Glomerular visceral epithelial cell (primary cell): ENCODE results near the gene SLC35B4.

Experiments
- DNase-seq: peaks from one replicate; pipeline ENCODE4 v3.0.0-alpha.2; 2016; ENCODE audit errors: extremely low spot score

Gene SLC35B4

DNA sequence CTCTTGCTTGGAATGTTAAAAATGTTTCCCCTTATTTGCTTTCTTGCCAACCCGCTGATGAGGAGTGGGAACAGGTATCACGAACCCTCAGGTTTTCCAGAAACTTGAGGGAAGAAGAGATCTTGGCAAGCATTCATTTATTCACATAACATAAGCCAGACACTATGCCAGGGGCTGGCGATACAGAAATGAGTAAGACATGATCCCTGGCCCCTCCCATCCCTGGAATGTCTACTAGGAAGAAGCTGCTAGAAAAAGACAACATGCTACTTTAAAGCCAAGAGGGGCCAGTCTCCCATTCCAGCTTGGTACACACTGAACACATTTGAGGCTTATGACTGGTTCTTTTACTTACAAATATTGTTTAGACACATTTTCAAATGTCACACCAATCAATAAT is 26.4 kb downstream of the SLC35B4 start:
- DNase-seq, result peak; percentile 2

DNA sequence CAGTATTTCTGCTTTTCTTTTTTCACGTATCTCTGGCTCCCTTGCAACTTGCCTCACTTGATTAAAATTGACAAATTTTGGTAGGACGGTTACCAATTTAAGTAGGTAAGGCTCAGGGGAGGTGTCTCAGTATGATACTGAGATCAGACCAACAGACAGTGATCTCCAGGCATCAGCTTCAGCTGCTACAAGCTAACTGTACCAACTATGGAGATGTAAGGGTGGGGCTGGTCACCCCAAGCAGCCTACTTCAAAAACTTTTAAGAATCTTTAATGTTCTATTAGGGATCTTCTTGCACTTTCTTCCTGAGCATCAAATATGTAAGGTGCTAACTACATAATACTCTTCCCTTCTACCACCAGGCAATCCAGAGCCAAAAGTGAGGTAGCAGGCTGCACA is 26.9 kb downstream of the SLC35B4 start:
- DNase-seq, result no peak

DNA sequence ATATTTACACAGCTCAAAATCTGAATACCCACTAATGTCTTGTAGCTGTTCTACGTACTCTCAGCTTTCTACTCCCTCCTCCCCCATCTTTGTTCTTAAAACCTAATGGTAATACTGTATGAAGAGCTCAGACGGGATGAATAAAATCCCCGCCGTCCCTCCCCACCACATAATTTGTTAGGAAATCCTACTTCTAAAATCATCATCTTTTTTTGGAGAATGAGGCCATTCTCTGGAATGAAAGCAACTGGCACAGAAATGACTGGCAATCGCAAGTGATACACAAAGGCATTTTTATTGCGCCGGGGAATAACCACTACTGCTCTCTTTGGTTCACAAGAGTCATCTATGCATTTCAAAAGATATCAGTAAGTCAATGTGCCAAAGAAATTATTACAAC is 27.3 kb downstream of the SLC35B4 start:
- no peak for DNase-seq

DNA sequence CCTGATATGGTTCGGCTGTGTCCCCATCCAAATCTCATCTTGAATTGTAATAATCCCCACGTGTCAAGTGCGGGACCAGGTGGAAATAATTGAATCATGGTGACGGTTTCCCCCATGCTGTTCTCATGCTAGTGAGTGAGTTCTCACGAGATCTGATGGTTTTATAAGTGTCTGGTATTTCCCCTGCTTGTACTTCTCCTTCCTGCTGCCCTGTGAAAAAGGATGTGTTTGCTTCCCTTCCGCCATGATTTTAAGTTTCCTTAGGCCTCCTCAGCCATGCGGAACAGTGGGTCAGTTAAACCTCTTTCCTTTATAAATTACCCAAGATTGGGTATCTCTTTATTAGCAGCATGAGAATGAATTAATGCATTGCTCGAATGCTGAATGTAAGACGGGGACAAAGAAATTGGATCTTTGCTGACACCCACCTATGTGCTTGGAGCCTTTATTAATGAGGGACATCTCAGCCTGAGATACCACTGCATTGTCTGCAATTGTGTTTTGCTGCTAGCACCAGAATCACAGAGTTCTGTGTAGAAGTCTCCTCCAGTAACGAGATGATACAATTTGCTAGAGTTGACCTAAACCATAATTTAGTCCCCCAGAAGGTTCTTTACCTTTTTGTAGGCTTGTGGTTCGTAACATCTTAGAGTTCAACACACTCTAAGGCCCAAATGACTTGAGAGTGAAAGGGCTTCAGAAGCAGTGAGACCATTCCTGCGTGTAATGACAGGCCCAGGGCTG is 28.6 kb downstream of the SLC35B4 start:
- DNase-seq, result no peak

DNA sequence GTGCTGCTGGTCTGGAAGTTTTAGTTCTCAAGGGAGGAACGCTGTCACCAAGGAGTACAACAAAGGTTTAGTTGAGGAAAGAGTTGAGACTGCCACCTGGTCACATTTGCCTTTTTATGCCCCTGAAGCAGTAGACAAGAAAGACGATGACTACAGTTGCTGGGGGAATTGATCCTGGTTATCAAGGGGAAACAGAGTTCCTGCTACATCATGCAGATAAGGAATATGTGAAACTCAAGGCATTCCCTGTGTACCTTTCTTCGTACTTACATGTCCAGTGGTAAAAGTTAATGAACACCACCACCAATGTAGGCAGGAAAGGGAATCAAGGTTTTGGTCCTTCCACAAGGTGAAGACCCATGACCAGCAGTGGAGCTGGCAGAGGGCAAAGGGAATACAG is 31.8 kb downstream of the SLC35B4 start:
- no peak for DNase-seq

DNA sequence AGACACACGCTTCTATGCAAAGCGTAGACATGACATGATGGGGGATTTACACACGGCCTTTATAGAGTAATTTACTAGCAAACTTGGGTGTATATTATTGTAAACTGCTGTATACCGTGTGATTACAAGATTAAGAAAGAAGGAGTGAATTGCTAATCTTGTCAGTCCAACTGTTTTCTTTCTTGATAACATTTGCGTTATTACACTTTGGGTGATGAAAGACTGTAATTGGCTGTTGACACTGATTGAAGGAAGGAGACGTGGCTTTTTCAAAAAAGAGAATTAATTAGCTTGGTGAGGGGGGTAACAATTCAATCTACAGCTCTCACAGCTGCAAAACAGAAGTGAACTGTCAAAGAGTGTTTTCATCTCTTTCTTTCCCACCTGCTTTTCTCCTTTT is 32.7 kb downstream of the SLC35B4 start:
- DNase-seq, result no peak

DNA sequence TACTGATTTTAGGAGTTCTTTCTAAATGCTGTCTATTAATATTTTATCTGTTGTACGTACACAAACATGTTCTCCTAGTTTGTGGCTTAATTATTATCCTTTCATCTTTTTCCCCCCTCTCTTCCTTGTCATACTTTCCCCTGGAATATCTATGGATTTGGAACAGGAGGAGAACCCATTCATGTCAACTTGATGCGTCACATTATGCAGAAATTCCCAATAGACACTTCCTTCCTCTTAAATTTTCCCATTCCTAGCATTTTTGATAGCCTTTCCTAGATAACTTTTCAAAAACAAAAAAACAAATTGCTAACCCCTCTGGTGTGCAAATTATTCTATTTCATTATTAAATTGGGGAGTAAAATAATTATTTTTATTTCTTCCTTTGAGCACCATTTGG is 36.2 kb downstream of the SLC35B4 start:
- DNase-seq, result no peak

DNA sequence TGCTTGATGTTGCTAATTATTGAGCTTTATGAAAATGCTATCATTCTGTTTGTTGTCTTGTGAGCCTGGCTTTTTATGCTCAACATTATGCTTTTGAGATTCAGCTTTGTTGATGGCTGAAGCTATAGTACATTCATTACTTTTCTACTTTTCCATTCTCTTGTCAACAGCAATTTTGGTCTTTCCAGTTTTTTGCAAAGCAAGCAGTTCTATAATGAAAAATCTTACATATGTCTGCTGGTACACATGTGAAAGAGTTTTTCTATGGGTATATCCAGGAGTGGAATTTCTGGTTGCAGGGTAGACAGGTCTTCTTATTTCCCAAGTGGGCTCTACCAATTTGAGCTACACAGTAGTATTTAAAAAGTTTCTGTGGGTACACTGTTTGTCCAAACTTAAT is 36.8 kb downstream of the SLC35B4 start:
- DNase-seq, result no peak

DNA sequence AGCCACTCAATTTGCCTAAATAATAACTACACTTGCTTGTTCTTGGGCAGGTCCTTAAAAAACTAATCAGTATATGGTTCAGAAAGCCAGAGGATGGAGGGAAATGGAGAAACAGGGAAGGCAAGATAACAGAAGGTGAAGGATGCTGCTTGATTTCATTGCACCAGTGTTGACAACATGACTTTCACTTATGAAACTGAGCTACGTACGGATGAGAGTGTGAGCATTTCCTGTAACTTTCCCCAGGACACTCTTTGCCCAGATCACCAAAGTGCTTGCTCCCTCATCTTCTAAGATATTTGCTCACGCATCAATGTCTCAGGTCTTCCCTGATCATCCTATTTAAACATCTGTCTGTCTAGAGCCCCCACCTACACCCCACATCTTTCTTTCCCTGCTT is 37.4 kb downstream of the SLC35B4 start:
- DNase-seq, result no peak

DNA sequence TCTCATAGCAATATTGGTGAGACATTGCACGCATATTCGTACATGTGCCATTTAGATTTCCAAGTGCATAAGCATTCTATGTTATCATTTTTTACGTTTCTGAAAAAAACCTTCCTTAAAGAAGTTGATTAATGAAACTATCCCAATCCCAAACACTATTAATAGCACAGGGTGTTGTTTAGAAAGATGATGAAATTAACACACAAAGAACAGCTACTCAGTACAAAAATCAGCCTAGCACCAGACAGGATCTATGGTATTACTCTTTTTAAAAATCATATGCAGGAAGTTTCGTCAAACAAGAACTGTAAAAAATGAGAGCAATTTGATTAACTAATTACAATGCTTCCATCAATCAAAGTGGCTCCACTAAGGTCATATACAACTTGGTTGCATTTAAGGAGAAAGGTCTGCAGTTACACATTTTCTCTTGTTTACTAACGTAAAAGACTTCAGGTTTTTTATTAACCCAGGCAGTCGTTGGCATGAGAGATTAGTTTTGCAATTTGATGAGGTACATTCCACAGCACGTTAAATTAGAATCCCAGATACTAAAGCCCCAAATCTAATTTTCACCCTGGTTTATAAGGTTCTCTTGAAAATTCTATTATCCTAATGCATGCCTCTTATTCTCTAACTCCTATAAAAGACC is 38.1 kb downstream of the SLC35B4 start:
- no peak for DNase-seq

DNA sequence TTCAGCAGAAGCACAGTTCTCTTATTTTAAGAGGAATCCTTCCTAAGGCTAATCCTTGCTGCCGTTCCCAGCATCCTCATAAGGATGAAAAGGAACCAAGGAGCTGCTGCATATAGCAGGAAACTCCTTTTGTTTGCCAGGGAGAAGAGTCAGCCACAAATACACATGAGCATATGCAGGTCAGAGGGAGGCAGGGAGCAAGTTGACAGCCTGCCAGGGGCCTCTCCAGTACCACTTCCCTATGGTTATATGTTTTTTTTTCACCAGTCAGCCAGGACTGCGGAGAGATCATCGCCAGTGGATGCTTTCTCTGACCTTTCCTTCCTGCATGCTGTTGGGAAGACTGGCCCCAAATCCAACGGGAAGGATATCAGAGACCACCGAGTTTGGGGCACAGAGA is 39.8 kb downstream of the SLC35B4 start:
- DNase-seq, result no peak

DNA sequence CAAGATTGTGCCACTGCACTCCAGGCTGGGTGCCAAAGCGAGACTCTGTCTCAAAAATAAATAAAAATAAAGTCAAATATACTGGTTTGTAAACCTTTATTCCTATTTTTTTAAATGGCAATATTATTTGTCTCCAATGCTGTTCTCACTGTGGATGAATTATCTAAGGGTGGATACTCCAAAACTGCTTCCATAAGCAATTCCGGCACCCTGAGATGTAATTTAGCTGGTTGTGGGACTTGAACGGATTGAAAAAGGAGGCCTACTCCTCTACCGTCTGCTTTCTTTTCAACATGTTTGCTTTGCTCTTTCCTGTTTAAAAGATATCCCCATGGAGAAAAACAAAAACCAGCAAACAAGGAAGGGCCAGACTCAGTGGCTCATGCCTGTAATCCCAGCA is 54.4 kb downstream of the SLC35B4 start:
- no peak for DNase-seq

DNA sequence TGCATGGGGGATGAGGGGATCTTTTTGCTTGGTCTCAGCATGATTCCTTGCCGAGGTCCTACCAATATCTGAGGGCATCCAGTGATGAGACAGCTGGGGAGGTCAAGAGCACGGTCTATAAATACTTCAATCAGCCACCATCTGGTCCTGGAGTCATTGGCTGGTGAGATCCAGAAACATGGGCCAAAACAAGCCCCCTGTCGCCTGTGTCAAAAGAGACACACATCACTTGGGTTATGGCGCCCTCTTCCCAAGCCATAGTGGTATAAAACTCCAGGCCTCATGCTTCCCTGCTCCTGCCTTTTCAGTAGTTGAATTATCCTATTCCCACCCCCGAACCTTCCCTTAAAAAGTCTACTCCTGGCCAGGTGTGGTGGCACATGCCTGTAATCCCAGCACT is 60.9 kb downstream of the SLC35B4 start:
- no peak for DNase-seq

DNA sequence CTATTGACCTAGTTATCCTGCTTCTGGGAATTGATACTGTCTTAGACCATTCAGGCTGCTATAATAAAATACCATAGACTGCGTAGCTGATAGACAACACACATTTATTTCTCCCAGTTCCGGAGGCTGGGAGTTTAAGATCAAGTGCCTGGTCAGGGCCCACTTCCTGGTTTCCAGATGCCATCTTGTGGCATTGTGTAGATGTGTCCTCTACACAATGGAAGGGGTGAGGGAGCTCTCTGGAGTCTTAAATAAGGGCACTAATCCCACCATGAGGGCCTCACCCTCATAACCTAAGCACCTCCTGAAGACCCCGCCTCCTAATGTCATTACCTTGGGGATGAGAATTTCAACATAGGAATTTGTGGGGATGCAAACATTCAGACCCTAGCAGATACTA is 62.4 kb downstream of the SLC35B4 start:
- peak; percentile 1 for DNase-seq

DNA sequence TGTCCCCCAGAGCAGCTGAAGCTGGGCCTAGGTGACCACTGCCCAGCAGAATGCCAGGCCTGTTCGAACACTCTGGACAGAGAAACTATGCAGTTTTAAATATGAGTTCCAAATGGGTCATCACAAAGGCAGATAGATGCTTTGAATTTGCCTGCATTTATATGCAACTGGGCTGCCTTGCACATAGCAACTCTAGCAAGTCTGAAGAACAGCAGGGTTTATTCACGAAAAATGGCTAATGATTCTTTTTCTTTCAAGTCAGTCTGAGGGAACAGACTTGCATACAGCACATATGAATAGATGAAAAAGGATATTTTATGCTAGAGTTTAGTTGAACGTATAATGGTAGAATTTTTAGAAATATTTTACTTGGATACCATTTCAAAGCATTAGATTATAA is 68.5 kb downstream of the SLC35B4 start:
- no peak for DNase-seq

DNA sequence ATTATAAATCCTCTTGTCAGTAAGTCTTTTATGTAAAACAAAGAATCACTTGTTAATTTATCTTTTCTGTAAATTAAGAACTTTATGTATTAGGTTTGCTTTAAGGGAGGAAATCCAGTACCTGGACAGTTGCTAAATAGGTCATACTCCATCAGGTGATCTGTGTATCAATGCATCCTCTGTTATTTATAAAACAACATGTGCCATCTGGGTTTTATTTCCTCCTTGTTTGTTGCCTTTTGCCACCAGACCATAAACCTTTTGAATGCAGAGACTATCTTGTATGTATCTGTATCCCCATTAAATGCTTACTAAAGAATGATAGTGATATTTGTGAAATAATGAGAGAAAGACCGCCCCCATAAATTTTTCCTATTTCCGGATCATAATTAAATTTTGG is 70.0 kb downstream of the SLC35B4 start:
- no peak for DNase-seq

DNA sequence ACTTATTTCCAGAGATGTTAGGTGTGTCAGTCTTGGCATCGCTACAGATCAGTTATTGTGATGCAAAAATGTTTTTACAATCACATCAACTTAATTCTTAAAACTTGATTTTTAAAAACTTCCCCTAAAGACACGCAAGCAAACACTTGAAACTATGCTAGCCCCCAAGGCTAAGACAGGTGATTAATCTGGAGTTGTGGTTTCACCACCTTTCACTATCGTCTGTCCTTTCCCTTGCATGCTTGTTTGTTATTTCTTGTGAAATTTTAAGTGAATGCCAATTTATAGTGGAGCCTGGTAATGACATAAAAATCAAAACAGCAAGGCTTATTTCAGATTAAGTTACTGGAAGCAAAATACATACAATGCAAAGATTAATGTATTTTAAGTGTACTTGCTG is 70.4 kb downstream of the SLC35B4 start:
- no peak for DNase-seq

DNA sequence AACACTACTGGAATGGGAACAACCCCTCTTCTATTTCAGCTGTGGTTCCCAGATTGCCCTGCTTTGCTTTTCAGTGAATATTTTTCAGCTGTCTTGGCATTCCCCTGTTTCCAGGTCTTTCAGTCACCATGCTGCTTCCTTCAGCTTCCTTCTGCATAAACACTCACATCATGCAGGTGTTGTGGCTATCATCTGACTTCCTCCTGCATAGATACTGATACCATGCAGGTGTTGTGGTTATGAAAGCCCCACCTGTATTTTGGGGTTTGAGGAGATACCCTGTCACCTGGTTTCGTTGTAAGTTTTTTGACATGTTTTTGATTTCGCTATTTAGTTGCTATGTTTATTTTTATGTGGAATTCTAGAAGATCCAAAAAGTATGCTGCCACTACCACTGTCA is 71.5 kb downstream of the SLC35B4 start:
- DNase-seq, result no peak
